Neural progenitor cell (in vitro differentiated cells): ENCODE data around the gene SEMA6A. TPM values are rescaled to one million over a fixed set of nuclear protein-coding genes. Genes with fewer than 3 reads are reported as not detected.
"Not testable (repeated sequence)": the region's sequence is repeated elsewhere in the genome, so short reads cannot be mapped to it uniquely, and the experiment has no call there.

Experiments
- DNase-seq: peaks from one replicate; pipeline ENCODE4 v3.0.0-alpha.2; 2016; ENCODE audit warnings: low spot score
- H2AFZ ChIP-seq: fragments of 200-600 bp; sonication (generic); replicated peaks from 2 replicates; pipeline ENCODE4 v1.6.1; 2016; ENCODE audit warnings: antibody characterized with exemption
- H3F3A ChIP-seq: fragments of 200-600 bp; sonication (generic); 2 replicates; pipeline ENCODE4 v1.6.1; 2016; ENCODE audit warnings: antibody characterized with exemption, low read depth
- H3K27ac ChIP-seq: fragments of 200-600 bp; sonication (generic); 2 replicates; pipeline ENCODE4 v1.5.1; 2016; ENCODE audit warnings: mild to moderate bottlenecking
- H3K27me3 ChIP-seq: fragments of 200-600 bp; sonication (generic); 2 replicates; pipeline ENCODE4 v1.6.1; 2016; ENCODE audit warnings: mild to moderate bottlenecking, moderate library complexity
- H3K36me3 ChIP-seq: fragments of 200-600 bp; sonication (generic); 2 replicates; pipeline ENCODE4 v1.5.1; 2016
- H3K4me1 ChIP-seq: fragments of 200-600 bp; sonication (generic); 2 replicates; pipeline ENCODE4 v1.6.1; 2016; ENCODE audit warnings: mixed run types
- H3K4me2 ChIP-seq: fragments of 200-600 bp; sonication (generic); 2 replicates; pipeline ENCODE4 v1.6.1; 2016
- H3K4me3 ChIP-seq: fragments of 200-600 bp; sonication (generic); 2 replicates; pipeline ENCODE4 v1.5.1; 2016
- H3K79me2 ChIP-seq: fragments of 200-600 bp; sonication (generic); 2 replicates; pipeline ENCODE4 v1.6.1; 2016; ENCODE audit warnings: low read depth
- H3K9ac ChIP-seq: fragments of 200-600 bp; sonication (generic); 2 replicates; pipeline ENCODE4 v1.6.1; 2016
- H3K9me3 ChIP-seq: fragments of 200-600 bp; sonication (generic); 2 replicates; pipeline ENCODE4 v1.5.1; 2016; ENCODE audit warnings: low read depth
- H4K20me1 ChIP-seq: fragments of 200-600 bp; sonication (generic); 2 replicates; pipeline ENCODE4 v1.6.1; 2016; ENCODE audit warnings: low read depth
- H3K27ac Mint-ChIP-seq: 3 replicates; pipeline ENCODE4 v1.8.0; 2021; ENCODE audit warnings: mixed read lengths
- H3K27me3 Mint-ChIP-seq: 2 replicates; pipeline ENCODE4 v1.8.0; 2022; ENCODE audit warnings: low read depth, mild to moderate bottlenecking, inconsistent platforms, moderate library complexity, mixed read lengths; ENCODE audit not compliant: insufficient read depth
- H3K36me3 Mint-ChIP-seq: 3 replicates; pipeline ENCODE4 v1.8.0; 2021; ENCODE audit warnings: mixed read lengths
- H3K4me1 Mint-ChIP-seq: 3 replicates; pipeline ENCODE4 v1.8.0; 2021; ENCODE audit warnings: mixed read lengths
- H3K4me3 Mint-ChIP-seq: 3 replicates; pipeline ENCODE4 v1.8.0; 2021; ENCODE audit warnings: mild to moderate bottlenecking, moderate library complexity, mixed read lengths
- H3K9me3 Mint-ChIP-seq: 3 replicates; pipeline ENCODE4 v1.8.0; 2020; ENCODE audit warnings: mixed read lengths
- CTCF ChIP-seq: fragments of 200-600 bp; sonication (generic); IDR thresholded peaks from 2 replicates; pipeline ENCODE4 v1.5.1; 2017; ENCODE audit warnings: antibody characterized with exemption, mild to moderate bottlenecking
- EZH2 ChIP-seq: fragments of 200-600 bp; sonication (generic); IDR thresholded peaks from 2 replicates; pipeline ENCODE4 v1.6.1; 2017; ENCODE audit warnings: antibody characterized with exemption, mild to moderate bottlenecking, moderate library complexity
- EZH2phosphoT487 ChIP-seq: fragments of 200-600 bp; sonication (generic); IDR thresholded peaks from 2 replicates; pipeline ENCODE4 v1.6.1; 2017; ENCODE audit warnings: antibody characterized with exemption
- total RNA-seq: library from RNA; depleted of rRNA; stranded (reverse); fragments of >200 nt; gene quantifications from 2 replicates; pipeline ENCODE4 v1.2.3, GENCODE V29; 2015; ENCODE audit warnings: low replicate concordance

The SEMA6A gene
- total RNA-seq, 1 donor from 2014 or later: 86.4 TPM

GRCh38 chr5:116546743-116547124, 27.9 kb downstream of the SEMA6A start:
- H3K9ac ChIP-seq: no peak overlapping the region
- no peaks in the 10 kb centered on the region for H3K36me3 ChIP-seq
- peaks cover 29% of the 10 kb centered on the region for H3K4me1 ChIP-seq
- H3F3A ChIP-seq: peaks cover 3% of the 10 kb centered on the region
- peaks cover 86% of the 10 kb centered on the region for H4K20me1 ChIP-seq
- no peak for DNase-seq
- H3K27ac ChIP-seq: no peak overlapping the region
- H3K9me3 Mint-ChIP-seq: peaks cover 29% of the 10 kb centered on the region
- no peak overlapping the region for H3K4me3 ChIP-seq
- peaks cover 100% of the 10 kb centered on the region for H3K79me2 ChIP-seq
- no peak overlapping the region for H3K4me2 ChIP-seq
- no peak overlapping the region for H2AFZ ChIP-seq
- H3K4me1 Mint-ChIP-seq: no peaks in the 10 kb centered on the region
- TF ChIP-seq EZH2phosphoT487 (no peak), EZH2 (no peak), CTCF (no peak)
- H3K4me3 Mint-ChIP-seq: no peak overlapping the region
- H3K9me3 ChIP-seq: no peaks in the 10 kb centered on the region
- H3K27me3 Mint-ChIP-seq: no peaks in the 10 kb centered on the region
- H3K27me3 ChIP-seq: no peaks in the 10 kb centered on the region
- H3K36me3 Mint-ChIP-seq: peaks cover 32% of the 10 kb centered on the region
- no peak overlapping the region for H3K27ac Mint-ChIP-seq

GRCh38 chr5:116546033-116546742, 28.4 kb downstream of the SEMA6A start:
- TF ChIP-seq EZH2phosphoT487: no peak
- no peak for TF ChIP-seq EZH2
- no peak for TF ChIP-seq CTCF
- Histone ChIP-seq H3K4me3 (no peak overlapping the region), H3K79me2 (peaks cover 100% of the 10 kb centered on the region), H3K4me2 (no peak overlapping the region), H3K36me3 (no peaks in the 10 kb centered on the region), H3K9ac (no peak overlapping the region), H4K20me1 (peaks cover 86% of the 10 kb centered on the region), H3K4me1 (peaks cover 25% of the 10 kb centered on the region), H3K9me3 (no peaks in the 10 kb centered on the region), H3F3A (peaks cover 7% of the 10 kb centered on the region), H3K27me3 (no peaks in the 10 kb centered on the region), H3K27ac (no peak overlapping the region), H2AFZ (no peak overlapping the region)
- H3K4me1 Mint-ChIP-seq: no peaks in the 10 kb centered on the region
- H3K4me3 Mint-ChIP-seq: no peak overlapping the region
- no peak for DNase-seq
- H3K27me3 Mint-ChIP-seq: no peaks in the 10 kb centered on the region
- peaks cover 32% of the 10 kb centered on the region for H3K36me3 Mint-ChIP-seq
- H3K27ac Mint-ChIP-seq: no peak overlapping the region
- peaks cover 29% of the 10 kb centered on the region for H3K9me3 Mint-ChIP-seq

GRCh38 chr5:116545465-116545864, 29.2 kb downstream of the SEMA6A start:
- H3K9ac ChIP-seq, H3K9me3 ChIP-seq, H3K4me1 Mint-ChIP-seq, DNase-seq, H3K27ac Mint-ChIP-seq, H2AFZ ChIP-seq, H3K27me3 Mint-ChIP-seq, H3K27me3 ChIP-seq, H3K4me3 ChIP-seq, H3F3A ChIP-seq, H3K4me2 ChIP-seq, H3K36me3 ChIP-seq, H3K4me3 Mint-ChIP-seq, H3K27ac ChIP-seq: not testable (repeated sequence)
- peaks cover 100% of the 10 kb centered on the region for H3K79me2 ChIP-seq
- peaks cover 33% of the 10 kb centered on the region for H3K36me3 Mint-ChIP-seq
- peaks cover 32% of the 10 kb centered on the region for H3K9me3 Mint-ChIP-seq
- peaks cover 86% of the 10 kb centered on the region for H4K20me1 ChIP-seq
- peaks cover 21% of the 10 kb centered on the region for H3K4me1 ChIP-seq

- H2AFZ ChIP-seq: no peak overlapping the region
- no peak for DNase-seq
- peaks cover 100% of the 10 kb centered on the region for H3K79me2 ChIP-seq
- no peak overlapping the region for H3K4me2 ChIP-seq
- H3F3A ChIP-seq: peaks cover 7% of the 10 kb centered on the region
- Mint-ChIP-seq H3K4me1 (no peaks in the 10 kb centered on the region), H3K27me3 (no peaks in the 10 kb centered on the region), H3K27ac (no peak overlapping the region), H3K36me3 (peaks cover 36% of the 10 kb centered on the region), H3K9me3 (peaks cover 35% of the 10 kb centered on the region), H3K4me3 (no peak overlapping the region)
- H3K4me3 ChIP-seq: no peak overlapping the region
- H3K27ac ChIP-seq: no peak overlapping the region
- TF ChIP-seq EZH2phosphoT487: no peak
- no peak for TF ChIP-seq CTCF
- no peak for TF ChIP-seq EZH2
- no peaks in the 10 kb centered on the region for H3K36me3 ChIP-seq
- H3K9me3 ChIP-seq: no peaks in the 10 kb centered on the region
- peaks cover 86% of the 10 kb centered on the region for H4K20me1 ChIP-seq
- H3K9ac ChIP-seq: no peak overlapping the region
- H3K4me1 ChIP-seq: peaks cover 21% of the 10 kb centered on the region
- H3K27me3 ChIP-seq: no peaks in the 10 kb centered on the region
Measured at GRCh38 chr5:116544531-116545241, 29.9 kb downstream of the SEMA6A start.
